NB4 (cell line): ENCODE results near the gene NRP1.

Experiments
- DNase-seq: peaks from one replicate; pipeline ENCODE4 v3.0.0; 2010; ENCODE audit warnings: low read depth
- H3K4me3 ChIP-seq: one replicate; pipeline ENCODE4 v1.5.1; 2011; ENCODE audit warnings: mild to moderate bottlenecking, low read depth, low read length, moderate library complexity
- CTCF ChIP-seq: IDR thresholded peaks from one replicate; pipeline ENCODE4 v1.5.1; 2012; ENCODE audit warnings: low read depth, low read length
- MAX ChIP-seq: IDR thresholded peaks from 2 replicates; pipeline ENCODE4 v1.6.1; 2011; ENCODE audit warnings: low read depth, low read length
- MYC ChIP-seq: IDR thresholded peaks from 2 replicates; pipeline ENCODE4 v1.6.1; 2011; ENCODE audit warnings: low read depth, low read length
- POLR2A ChIP-seq: IDR thresholded peaks from 2 replicates; pipeline ENCODE4 v1.6.1; 2011; ENCODE audit warnings: mild to moderate bottlenecking; ENCODE audit not compliant: insufficient read length; ENCODE audit errors: extremely low read depth

The NRP1 gene

GRCh38 chr10:33336582-33337325 is 2.3 kb upstream of the NRP1 start:
- DNase-seq, result peak; percentile 2
- no peak overlapping the region for H3K4me3 ChIP-seq
- TF ChIP-seq MYC (no peak), CTCF (no peak), POLR2A (no peak)

- no peak overlapping the region for H3K4me3 ChIP-seq
- DNase-seq, result peak; percentile 1
- TF ChIP-seq MAX (no peak), POLR2A (no peak), CTCF (no peak), MYC (no peak)
These were observed 1.5 kb upstream of the NRP1 start for GRCh38 chr10:33335801-33336581.

- no peak for DNase-seq
These were observed 1.0 kb upstream of the NRP1 start for GRCh38 chr10:33335551-33335800.

GRCh38 chr10:33334805-33335550 is 511 bp upstream of the NRP1 start:
- peak overlapping the region; percentile 32 for H3K4me3 ChIP-seq
- peak; percentile 73 for DNase-seq

More at GRCh38 chr10:33335551-33335800, 1.0 kb upstream of the NRP1 start:
- TF ChIP-seq MYC, result no peak
- no peak for TF ChIP-seq MAX
- TF ChIP-seq POLR2A, result no peak
- no peak for TF ChIP-seq CTCF
- H3K4me3 ChIP-seq, result no peak overlapping the region

GRCh38 chr10:33333260-33334101 is 986 bp downstream of the NRP1 start:
- peak overlapping the region; percentile 63 for H3K4me3 ChIP-seq
- peak; percentile 75 for DNase-seq
- TF ChIP-seq MAX (no peak), MYC (no peak), CTCF (no peak), POLR2A (no peak)

More at GRCh38 chr10:33334805-33335550, 511 bp upstream of the NRP1 start:
- TF ChIP-seq POLR2A, result no peak
- peak; percentile 21 for TF ChIP-seq CTCF
